Measurements from ENCODE around the gene TP53I13.

The TP53I13 gene

GRCh38 chr17:29617125-29617480 is 48.6 kb downstream of the TP53I13 start:
- peak; percentile 90 for DNase-seq

- DNase-seq = peak; percentile 64
These were observed 49.2 kb downstream of the TP53I13 start for GRCh38 chr17:29617481-29618271.

- DNase-seq = no peak
These were observed 50.0 kb downstream of the TP53I13 start for GRCh38 chr17:29618272-29619065.

- peak; percentile 16 for DNase-seq
These were observed 50.8 kb downstream of the TP53I13 start for GRCh38 chr17:29619251-29619650.

- no peak for DNase-seq
These were observed 51.8 kb downstream of the TP53I13 start for GRCh38 chr17:29620271-29620670.

- DNase-seq = no peak
These were observed 52.4 kb downstream of the TP53I13 start for GRCh38 chr17:29620779-29621500.

- no peak for DNase-seq
These were observed 53.3 kb downstream of the TP53I13 start for GRCh38 chr17:29621751-29622194.
